ENCODE measurements around the gene RPL27A.

Gene RPL27A

DNA sequence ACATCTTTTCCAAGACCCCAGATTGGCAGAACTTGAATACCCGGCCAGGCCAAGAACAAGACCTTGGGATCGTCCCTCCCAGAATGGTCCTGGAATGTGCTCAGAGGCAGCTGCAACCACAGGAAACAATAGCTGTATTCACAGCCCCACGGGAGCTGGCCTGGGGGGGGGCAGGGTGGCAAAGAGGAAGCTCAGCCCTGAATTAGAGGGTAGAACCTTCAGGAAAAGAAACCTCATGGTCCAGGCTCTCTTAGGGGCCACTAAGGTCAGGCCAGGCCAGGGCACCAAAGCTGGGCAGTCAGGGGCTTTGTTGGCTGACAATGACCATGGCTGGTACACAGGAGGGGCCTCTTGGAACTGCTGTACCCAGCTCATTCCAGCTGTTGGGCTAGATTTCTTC, 17.3 kb downstream of the RPL27A start:
- DNase-seq (ENCODE audit: low read depth, low spot score): no peak

DNA sequence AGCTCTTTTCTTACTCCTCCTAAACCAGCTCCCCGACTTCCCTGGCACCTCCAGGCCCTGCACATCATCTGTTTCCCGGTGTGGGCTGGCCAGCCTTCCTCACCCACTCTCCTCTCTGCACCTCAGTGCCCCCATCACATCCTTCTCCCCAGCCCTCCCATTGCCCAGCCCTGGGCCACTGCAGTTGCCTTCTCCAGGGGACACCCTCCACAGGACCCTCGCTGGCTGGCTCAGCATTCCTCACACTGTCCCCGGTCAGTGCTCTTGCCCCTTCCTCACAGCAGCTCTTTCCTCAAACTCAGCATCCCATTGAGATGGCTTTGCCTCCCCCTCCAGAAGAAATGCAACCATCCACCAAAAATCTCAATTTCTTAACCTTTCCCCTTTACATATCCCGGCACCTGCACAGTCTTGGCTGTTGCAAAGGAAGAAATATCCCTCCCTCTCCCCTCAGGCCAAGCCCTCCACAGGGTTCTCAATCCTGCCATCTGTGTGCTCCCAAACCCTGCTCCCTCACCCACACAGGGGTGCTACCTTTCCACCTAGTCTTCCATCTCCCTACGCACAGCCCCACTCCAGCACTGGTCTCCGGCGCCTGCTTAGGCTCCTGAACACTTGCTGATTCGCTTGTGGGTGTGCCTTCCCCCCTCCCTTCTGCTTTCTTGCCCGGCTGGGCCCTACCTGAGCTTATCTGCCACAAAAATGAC, 19.5 kb downstream of the RPL27A start:
- no peak for DNase-seq (ENCODE audit: low read depth, low spot score)

DNA sequence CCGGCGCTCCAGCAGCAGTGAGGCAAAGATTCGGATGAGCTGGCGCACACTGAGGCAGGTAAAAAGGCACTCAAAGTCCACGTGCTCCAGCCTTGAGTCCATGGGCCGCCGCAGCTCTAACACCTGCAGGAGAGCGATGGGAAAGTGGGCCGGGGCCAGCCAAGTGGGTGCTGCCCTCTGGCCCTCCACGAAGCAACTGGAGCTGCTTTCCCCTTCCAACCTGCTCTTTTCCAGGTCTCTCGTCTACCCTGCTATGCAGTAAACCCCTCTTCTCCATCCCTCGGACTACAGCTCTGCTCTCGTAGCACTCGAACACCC, 20.0 kb downstream of the RPL27A start:
- DNase-seq (ENCODE audit: low read depth, low spot score): no peak

DNA sequence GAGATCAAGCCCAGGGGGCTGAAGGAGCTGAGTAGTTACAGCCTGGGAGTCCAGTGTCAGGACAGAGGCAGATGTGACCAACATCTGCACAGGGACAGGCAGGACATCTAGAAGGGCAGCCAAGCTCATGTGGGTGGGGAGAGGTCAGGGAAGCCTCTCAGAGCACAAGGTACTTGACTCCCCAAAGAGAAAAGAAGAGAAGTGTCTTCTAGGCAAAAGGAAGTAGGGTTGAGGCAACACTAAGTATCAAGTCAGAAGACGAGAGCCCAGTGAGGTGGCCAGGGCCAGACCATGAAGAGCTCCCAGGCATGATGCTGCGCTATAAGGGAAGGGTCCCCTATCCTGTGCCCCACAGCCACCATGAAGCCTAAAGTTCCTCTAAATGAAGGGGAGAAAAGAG, 21.5 kb downstream of the RPL27A start:
- no peak for DNase-seq (ENCODE audit: low read depth, low spot score)

DNA sequence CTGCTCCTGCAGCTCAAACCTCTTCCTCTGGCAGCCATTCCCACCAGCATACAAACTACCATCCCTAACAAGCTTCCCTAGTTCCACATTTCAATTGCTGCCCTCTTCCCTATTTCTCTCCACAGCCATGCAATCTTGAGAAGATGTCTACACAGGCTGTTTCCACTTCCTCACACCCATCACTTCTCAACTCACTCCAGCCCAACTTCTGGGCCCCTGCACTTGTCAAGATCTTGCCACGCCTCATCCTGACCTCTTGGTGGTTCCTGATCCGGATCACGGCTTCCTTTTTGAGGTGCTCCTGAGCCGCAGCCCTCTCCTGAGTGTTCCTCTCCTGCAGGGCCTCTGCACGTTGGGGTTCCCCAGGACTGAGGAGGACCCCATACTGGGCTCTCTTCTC, 22.6 kb downstream of the RPL27A start:
- DNase-seq (ENCODE audit: low read depth, low spot score): no peak

DNA sequence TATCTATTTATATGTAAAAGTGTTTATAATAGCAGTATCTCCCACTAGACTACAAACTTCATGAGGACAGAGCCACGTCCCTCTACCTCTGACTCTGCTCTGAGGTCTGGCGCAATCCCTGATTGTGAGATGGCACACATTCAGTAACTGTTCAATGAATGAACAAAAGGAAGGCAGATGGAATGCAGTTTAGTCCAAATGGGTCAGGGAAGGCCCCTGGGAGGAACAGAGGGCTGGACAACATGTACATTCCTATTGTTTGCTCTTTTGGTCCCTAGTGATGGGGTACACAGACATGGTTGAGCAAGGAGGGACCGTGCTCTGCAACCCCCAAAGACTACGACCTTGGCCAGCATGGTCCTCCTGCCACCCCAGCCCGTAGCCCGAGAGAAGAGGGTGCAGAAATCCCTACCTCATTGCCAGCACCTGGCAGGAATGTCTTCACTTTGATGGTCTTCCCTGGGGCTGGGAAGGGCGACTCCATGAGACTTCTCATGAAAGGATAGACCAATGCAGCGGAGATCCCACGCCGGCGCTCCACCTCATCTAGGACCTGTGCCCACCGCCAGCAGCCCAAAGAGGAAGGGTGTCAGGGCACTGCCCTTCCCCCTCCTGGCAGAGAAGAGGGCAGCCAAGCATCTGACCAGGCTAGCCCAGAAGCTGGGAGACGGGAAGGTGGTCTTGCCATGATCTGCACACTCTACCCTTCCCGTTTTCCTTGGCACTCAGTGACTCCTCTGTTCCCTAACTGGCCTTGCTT, 24.3 kb downstream of the RPL27A start:
- no peak for DNase-seq (ENCODE audit: low read depth, low spot score)

DNA sequence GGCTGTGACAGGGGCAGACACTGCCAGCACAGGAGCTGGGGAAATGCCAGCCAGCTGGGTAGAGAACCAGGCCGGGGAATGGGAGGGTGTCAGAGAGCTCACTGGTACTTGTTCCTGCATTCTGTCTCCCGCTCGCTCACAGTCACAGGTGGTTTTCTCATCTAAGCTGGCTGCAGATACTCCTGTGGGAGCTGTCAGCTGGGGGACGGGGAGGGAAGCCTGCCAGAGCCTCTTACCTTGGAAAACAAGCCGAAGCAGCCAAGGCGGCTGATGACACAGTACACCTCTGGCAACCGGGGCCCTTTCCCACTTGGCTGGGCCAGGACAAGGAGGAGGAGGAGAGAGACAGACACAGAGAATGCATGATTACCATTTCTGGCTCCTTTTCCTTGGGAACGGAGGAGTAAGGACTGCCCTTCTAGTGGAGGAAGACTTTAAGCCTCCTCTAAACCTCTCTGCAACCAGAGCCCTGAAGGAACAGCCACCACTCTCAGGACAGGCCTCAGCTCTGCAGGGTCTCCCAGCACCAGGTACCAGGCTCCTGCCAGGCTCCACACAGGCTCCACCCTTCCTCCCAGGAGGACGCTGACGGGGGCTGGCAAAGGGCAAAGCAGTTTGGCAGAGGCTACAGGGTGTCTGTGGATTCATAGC, 25.1 kb downstream of the RPL27A start:
- no peak for DNase-seq (ENCODE audit: low read depth, low spot score)

DNA sequence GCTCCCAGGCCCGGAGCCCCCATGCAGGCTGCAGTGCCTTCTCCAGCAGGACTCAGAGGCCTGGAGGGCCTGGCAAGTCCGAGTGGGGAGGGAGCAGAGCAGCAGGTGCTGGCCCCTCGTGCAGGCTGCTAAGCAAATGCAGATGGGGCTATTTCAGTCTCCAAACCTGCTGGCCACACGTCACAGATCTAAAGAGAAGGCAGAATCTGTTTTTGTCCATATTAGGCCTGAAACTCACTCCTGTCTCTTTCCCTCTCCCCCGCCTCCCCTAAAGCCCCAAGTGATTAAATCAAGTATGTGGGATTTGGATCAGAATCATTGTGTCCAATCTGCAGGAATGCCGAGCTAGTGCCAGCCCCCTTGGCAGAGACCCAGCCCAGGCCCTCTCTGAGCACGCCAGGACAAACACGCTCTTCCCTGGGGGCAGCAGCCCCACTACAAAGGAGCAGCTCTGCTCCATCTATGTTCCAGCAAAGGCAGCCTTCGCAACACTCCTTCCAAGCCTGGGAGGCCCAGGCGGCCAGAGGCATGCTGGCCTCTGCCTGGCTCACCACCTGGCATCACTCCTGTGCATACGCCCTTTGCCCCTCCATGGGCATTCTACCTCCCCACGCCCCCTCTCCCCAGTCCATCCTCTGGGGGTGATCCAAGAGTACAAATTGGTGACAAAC, 26.5 kb downstream of the RPL27A start:
- no peak for DNase-seq (ENCODE audit: low read depth, low spot score)

DNA sequence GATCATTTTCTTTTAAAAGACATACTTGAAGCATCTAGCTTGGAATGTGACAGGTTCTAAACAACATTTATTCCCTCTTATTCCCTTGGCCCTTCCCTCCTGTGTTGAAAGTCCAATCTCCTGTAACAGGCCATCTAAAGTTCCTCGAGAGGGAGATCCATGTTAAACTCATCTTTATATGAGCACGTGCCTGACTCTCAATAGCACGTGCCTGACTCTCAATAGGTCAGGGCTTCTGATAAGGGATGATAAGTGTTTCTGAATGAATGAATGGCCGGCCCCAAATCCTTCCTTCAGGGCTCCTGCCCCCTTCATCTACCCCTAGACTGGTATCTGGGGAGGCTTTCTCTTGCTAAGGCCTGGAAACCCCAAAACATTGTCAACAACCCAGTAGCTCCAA, 27.2 kb downstream of the RPL27A start:
- no peak for DNase-seq (ENCODE audit: low read depth, low spot score)

DNA sequence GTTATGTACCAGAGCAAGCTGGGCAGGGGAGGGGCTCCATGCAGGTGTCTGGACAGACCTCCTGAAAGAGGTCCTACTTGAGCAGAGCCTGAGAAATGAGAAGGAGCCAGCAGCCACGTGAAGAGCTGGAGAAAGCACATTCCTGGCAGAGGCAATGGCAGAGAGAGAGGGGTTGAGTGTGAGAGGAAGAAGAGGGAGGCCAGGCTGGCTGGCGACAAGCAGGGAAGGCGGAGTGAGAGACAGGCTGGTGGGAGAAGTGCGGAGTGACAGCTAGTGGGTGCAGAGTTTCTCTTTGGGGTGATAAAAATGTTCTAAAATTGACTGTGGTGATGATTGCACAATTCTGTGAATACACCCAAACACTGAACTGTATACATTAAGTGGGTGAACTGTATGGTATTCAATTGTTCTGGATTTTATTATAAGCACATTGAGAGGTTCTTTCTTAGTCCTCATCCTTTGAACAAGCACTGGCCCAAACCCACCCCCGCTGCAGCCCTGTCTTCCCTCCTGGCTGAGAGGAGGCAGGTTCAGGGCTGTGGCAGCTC, 29.4 kb downstream of the RPL27A start:
- DNase-seq (ENCODE audit: low read depth, low spot score): no peak

DNA sequence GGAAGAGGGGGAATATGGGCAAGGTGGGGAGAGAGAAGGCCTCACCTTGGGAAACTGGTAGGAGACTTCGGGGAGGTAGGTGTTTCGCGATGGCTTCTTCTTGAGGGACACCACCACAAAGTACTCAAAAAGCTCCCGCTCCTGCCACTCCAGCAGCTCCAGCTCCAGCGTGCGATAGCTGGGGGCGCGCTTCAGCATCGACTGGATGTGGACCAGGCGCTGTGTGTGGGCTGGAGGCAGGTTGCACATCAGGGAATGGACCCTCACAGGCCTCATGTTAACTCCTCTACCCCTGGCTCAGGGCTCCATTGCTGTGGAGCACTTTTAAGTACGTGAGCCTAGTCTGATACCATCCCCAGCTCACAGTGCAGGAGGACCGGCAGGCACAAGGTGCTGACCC, 29.9 kb downstream of the RPL27A start:
- DNase-seq (ENCODE audit: low read depth, low spot score): no peak

DNA sequence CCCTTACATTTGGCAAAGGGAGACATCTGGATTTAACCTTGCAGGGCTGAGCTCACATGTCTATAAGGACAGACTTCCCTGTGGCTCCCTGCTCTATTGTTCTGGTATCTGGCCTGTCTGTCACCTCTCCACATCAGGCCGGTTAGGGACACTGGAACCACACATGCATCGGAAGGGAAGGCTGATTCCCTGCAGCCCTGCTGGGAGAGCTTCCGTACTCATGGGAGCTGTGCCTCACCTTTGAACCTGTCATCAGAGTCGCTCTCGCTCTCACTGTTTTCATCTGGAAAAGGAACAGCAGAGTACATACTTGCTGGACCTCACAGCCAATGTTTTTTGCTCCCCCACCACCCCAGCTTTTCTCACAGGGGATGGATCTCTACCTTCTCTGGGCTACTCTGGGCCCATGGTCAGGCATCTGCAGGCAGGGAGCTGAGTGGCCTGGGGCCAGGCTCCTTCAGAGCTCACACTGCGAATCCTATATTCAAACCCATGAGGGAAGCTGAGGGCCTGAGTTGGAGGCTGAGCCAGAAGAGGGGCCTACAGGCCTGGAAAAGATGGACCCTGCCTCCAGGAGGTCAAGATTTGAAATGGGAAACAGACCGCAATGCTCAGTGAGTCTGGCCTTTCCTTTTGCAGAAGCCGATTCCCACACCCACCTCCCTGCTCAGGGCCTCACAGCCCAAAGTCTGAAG, 31.3 kb downstream of the RPL27A start:
- DNase-seq (ENCODE audit: low read depth, low spot score): no peak

DNA sequence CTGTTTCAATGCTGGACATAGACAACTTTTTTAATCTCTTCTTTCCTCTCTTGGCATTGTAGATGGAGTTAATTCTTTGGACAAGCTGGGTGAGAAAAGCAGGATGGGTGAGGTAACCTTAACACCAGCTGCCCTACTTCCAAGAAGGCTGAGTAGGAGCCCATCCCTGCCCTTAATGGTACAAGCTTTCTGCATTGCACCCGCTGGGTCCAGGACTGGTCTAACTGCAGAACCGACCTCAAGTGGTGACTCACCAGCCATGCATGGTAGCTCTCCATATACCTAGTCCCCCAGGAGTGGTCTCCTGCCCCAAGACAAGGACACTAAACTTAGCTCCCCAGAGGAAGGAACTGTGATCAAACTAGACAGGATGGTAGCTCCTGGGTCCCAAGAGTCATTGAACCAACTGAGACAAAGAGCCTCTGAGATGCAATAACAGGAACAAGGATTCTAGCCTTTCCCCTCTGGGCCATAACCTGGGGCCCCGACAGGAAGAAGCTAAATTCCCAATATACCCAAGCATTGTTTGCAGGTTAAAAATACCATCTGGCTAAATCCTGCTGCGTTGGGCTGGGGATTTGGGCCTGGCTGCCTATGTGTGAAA, 32.1 kb downstream of the RPL27A start:
- no peak for DNase-seq (ENCODE audit: low read depth, low spot score)

DNA sequence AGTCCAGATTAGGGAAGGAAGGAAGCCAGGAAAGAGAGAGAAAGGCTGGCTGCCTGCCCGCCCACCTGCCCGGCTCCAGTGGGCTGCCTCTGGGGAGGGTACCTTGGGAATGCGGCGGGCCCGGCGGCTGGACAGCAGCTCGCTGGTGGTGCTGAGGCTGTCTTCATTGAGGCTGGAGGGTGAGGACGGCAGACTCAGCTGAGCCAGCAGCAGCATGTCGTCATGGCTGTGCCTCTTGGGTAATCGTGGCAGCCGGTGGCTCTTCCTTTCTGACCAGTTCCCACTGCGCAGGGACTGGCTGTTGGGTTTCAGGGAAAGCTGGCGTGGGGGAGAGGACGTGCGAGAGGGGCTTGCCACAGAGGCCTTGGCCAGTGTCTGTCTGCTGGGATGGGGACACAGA, 32.9 kb downstream of the RPL27A start:
- no peak for DNase-seq (ENCODE audit: low read depth, low spot score)

DNA sequence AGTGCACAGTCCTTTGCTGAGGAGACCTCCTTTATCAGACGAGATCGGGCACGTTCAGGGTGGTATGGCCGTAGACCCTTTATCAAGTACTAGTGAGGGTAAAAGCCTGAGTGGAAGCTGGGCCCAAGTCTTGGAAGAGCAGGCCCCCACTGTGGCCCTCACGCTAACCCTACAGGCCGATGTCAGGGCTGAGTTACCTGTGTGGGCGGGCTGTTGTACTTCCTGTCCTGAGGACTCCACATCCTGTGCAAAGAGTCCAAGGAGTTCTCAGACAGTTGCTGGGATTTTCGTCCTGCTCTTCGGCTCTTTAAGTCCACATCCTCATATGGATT, 34.9 kb downstream of the RPL27A start:
- no peak for DNase-seq (ENCODE audit: low read depth, low spot score)

DNA sequence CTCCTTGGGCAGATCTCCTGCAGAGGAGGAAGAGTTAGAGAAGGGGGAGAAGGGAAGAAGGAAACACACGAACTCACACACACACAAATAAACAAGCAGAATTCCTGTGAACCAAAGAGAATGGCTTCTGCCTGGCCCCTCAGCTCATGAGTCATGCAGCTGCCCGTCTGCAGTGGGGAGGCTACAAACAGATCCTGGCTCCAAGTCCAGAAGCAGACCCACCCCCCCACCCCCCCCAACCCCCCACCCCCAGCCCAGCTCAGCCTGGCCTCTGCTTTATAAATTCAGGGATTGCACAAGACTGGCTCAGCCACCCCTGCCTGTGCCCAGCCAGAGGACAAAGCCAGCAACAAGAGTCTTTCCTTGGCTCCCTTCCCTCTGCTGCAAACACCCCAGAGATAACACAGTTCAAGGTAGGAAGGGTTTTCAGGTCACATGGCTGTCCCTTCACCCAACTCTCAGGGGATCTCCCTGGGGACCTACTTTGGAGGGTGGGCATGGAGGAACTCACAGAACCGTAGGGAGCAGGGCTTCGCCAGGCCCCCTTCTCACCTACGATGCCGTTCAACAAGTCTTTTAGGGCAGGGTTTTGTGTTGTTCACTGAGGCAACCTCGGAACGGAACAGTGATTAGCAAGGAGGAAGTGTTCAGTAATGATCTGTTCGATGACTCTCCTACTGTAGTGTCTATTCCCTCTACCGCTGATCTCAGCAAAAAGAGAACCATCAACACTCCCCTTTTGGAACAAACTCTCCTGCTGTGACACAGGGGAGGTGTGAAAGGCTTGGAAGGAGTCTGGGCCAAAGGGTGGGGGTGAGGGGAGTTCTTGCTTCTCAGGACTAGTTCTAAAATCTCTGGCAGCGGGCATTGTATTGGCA, 35.5 kb downstream of the RPL27A start:
- DNase-seq (ENCODE audit: low read depth, low spot score): peak; percentile 81

DNA sequence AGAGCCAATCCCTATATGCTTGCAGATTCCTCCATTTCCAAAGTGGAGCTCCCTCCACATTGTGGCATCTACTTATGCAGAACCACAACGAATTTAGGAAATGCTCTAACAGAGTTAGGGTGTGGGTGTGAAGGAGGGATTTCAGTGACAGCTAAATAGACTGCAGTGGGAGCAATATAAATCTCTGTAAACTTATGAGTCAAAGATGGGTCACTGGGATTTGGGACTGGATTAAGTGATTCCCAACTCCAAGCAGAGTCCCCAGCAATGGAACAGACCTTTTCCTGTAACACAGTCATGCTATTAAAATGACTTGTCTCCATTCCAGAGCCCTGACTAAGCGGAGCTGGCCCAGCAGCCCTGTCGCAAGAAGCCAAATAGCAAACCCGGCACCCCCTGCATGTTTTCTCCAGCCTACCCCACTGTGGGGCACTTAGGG, 36.6 kb downstream of the RPL27A start:
- no peak for DNase-seq (ENCODE audit: low read depth, low spot score)

DNA sequence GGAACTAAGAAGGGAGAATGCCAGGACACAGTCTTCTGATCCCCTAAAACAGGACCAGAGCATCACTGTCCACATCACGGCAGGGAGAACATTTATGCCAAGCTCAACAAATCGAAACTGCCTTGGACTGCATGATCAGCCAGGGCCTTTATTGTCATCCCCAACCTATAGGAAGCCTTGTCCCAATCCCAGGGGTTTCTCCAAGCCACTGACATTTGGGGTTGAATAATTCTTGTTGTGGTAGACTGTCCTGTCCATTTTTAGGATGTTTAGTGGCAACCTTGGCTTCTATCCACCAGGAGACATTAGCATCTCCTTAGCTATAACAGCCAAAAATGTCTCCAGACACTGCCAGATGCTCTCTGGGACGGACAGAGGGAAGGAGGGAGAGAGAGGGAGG, 37.1 kb downstream of the RPL27A start:
- DNase-seq (ENCODE audit: low read depth, low spot score): no peak

DNA sequence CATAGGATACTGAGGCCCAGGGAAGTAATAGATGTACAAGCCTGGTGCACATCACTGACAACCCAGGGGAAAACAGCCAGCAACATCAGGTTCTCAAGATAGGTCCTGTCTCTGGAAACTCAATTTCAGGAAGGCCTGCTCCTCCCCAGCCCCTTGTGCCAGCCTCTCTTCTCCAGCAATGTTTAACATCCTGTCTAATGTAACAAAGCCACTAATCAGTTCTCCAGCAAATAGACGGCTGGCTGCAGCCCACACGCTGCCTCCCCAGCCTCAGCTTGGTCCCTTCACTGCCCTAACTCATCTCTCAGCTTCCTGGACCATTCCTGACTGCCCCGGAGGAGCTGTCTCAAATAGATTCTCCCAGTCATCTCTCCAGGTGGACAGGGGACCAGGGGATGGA, 37.8 kb downstream of the RPL27A start:
- no peak for DNase-seq (ENCODE audit: low read depth, low spot score)

DNA sequence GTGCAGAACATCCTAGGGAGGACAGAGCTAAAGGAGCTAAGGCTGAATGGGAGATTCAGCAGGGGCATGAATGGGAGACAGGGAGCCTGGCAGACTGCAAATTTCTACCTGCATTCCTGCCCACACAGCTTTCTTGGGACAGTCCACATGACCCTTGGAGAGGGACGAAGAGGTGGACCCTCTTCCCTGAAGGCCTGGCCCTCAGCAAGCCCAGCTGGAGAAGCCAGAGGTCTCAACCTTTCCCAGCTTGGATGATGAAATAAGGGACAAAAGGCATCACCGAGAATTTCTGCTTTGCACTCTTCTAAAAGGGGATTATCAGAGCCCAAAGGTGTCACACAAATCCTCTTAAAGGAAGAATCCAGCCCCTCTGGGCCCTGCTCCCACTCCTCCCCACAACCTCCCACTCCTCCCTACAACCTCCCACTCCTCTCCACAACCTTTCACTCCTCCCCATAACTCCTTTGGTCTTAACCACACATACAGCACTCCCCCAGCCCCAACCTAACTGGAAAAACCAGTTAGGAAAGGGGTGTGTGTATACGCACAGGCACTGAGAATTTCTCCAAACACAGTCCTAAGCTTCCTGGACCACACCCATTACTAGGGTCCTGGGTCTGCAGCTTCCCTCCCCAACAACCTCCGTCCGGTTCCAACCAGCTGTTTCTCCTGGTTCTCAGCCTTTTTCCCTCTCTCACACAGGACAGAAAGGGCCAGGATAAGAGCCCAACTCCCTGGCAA, 38.4 kb downstream of the RPL27A start:
- no peak for DNase-seq (ENCODE audit: low read depth, low spot score)

All from brain pericyte (primary cell).